ENCODE results near the gene GPR149. TPM values are rescaled to one million over a fixed set of nuclear protein-coding genes. Genes with fewer than 3 reads are reported as not detected.

The GPR149 gene
- total and polyA plus RNA-seq, 10 of the 15 experiments (the other 5 are each of a cell fraction or from before 2014, with no cell fraction given) = not detected

DNA sequence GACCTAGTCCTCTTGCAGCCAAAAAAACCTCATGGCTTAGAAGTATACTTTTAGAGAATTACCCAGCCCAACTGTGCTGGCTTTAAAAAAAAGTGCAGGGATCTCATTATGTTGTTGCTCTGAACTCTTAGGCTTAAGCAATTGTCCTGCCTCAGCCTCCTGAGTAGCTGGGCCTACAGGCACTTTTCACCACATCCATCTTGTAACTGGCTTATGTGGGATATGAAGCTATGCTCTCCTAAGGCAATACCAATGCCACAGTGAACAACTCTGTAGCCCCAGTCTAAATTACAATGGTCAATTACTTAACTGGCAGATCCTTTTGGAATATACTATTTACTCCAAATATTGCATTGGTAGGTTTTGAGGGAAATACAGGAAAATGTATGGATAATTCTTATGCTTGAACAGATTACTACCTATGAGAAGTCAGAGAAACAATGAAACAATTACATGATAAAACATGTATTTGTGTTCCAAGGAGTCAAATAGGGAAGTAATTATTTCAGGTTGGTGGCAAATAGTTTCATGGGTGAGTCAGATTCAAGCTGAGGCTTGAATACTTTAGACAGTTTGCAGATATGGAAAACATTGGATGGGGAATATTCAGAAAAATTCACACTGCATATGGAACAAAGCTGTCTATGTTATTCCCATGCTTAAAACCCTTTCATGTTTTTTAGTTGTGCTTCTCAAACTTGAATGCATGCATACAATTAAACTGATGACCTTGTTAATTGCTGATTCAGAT is 34.6 kb upstream of the GPR149 start:
- H3K27ac ChIP-seq (ENCODE audit: control insufficient read depth, insufficient read depth) = no peak overlapping the region
- H3K79me2 ChIP-seq (ENCODE audit: control insufficient read depth, insufficient read depth, low read length) = no peaks in the 10 kb centered on the region
- SMC1A ChIA-PET (ENCODE audit: uncharacterized antibody, unreplicated experiment) = no interaction called here
- intact Hi-C loops (cut with micrococcal nuclease; ENCODE audit: unreplicated experiment) = no loop called here
- TF ChIP-seq BRCA1 (IDR thresholded peaks at IDR 0.05; ENCODE audit: low read depth, low read length) (no peak), NFXL1 (IDR thresholded peaks at IDR 0.05; ENCODE audit: borderline replicate concordance) (no peak), MTA2 (IDR thresholded peaks at IDR 0.05; ENCODE audit: low read depth) (no peak), MEF2A (IDR thresholded peaks at IDR 0.05; ENCODE audit: insufficient read depth, low read depth, low read length) (no peak), RB1 (IDR thresholded peaks at IDR 0.05; ENCODE audit: borderline replicate concordance) (no peak), ZNF24 (IDR thresholded peaks at IDR 0.05) (no peak), ATF7 (IDR thresholded peaks at IDR 0.05; ENCODE audit: low read depth) (no peak), NFYB (IDR thresholded peaks at IDR 0.05; ENCODE audit: insufficient read depth, low read depth, low read length) (no peak), NFYA (IDR thresholded peaks at IDR 0.05; ENCODE audit: borderline replicate concordance, low read depth, low read length) (no peak), YBX1 (IDR thresholded peaks at IDR 0.05) (no peak), IKZF2 (IDR thresholded peaks at IDR 0.05) (no peak)
- TF ChIP-seq, protein P1, sequence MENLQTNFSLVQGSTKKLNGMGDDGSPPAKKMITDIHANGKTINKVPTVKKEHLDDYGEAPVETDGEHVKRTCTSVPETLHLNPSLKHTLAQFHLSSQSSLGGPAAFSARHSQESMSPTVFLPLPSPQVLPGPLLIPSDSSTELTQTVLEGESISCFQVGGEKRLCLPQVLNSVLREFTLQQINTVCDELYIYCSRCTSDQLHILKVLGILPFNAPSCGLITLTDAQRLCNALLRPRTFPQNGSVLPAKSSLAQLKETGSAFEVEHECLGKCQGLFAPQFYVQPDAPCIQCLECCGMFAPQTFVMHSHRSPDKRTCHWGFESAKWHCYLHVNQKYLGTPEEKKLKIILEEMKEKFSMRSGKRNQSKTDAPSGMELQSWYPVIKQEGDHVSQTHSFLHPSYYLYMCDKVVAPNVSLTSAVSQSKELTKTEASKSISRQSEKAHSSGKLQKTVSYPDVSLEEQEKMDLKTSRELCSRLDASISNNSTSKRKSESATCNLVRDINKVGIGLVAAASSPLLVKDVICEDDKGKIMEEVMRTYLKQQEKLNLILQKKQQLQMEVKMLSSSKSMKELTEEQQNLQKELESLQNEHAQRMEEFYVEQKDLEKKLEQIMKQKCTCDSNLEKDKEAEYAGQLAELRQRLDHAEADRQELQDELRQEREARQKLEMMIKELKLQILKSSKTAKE (IDR thresholded peaks at IDR 0.05; ENCODE audit: low read depth, poor library complexity, severe bottlenecking) = no peak
- TF ChIP-seq, protein P2, sequence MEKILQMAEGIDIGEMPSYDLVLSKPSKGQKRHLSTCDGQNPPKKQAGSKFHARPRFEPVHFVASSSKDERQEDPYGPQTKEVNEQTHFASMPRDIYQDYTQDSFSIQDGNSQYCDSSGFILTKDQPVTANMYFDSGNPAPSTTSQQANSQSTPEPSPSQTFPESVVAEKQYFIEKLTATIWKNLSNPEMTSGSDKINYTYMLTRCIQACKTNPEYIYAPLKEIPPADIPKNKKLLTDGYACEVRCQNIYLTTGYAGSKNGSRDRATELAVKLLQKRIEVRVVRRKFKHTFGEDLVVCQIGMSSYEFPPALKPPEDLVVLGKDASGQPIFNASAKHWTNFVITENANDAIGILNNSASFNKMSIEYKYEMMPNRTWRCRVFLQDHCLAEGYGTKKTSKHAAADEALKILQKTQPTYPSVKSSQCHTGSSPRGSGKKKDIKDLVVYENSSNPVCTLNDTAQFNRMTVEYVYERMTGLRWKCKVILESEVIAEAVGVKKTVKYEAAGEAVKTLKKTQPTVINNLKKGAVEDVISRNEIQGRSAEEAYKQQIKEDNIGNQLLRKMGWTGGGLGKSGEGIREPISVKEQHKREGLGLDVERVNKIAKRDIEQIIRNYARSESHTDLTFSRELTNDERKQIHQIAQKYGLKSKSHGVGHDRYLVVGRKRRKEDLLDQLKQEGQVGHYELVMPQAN (conservative IDR thresholded peaks at IDR 0.05) = no peak
- TF ChIP-seq, protein P3, sequence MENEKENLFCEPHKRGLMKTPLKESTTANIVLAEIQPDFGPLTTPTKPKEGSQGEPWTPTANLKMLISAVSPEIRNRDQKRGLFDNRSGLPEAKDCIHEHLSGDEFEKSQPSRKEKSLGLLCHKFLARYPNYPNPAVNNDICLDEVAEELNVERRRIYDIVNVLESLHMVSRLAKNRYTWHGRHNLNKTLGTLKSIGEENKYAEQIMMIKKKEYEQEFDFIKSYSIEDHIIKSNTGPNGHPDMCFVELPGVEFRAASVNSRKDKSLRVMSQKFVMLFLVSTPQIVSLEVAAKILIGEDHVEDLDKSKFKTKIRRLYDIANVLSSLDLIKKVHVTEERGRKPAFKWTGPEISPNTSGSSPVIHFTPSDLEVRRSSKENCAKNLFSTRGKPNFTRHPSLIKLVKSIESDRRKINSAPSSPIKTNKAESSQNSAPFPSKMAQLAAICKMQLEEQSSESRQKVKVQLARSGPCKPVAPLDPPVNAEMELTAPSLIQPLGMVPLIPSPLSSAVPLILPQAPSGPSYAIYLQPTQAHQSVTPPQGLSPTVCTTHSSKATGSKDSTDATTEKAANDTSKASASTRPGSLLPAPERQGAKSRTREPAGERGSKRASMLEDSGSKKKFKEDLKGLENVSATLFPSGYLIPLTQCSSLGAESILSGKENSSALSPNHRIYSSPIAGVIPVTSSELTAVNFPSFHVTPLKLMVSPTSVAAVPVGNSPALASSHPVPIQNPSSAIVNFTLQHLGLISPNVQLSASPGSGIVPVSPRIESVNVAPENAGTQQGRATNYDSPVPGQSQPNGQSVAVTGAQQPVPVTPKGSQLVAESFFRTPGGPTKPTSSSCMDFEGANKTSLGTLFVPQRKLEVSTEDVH (IDR thresholded peaks at IDR 0.05; ENCODE audit: low read depth, partially characterized antibody) = no peak
- TF ChIP-seq, protein P4, sequence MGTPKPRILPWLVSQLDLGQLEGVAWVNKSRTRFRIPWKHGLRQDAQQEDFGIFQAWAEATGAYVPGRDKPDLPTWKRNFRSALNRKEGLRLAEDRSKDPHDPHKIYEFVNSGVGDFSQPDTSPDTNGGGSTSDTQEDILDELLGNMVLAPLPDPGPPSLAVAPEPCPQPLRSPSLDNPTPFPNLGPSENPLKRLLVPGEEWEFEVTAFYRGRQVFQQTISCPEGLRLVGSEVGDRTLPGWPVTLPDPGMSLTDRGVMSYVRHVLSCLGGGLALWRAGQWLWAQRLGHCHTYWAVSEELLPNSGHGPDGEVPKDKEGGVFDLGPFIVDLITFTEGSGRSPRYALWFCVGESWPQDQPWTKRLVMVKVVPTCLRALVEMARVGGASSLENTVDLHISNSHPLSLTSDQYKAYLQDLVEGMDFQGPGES (IDR thresholded peaks at IDR 0.05) = no peak
- DNase-seq (ENCODE audit: low read depth, low spot score) (no peak), ATAC-seq (no peak), FAIRE-seq (no peak)
- H2AFZ ChIP-seq (ENCODE audit: control insufficient read depth, low read depth, low read length) = no peak overlapping the region
- H3K4me2 ChIP-seq (ENCODE audit: control insufficient read depth, insufficient read depth) = no peak overlapping the region
- no peak overlapping the region for H3K4me3 ChIP-seq
- H3K4me1 ChIP-seq (ENCODE audit: control insufficient read depth, insufficient read depth, low read length) = no peaks in the 10 kb centered on the region
- H3K27me3 ChIP-seq (replicated peaks in 1 of 2; ENCODE audit: control insufficient read depth in 2 of 2, insufficient read depth in 2 of 2, low read length in 1 of 2) = no peaks in the 10 kb centered on the region
- H3K9ac ChIP-seq (ENCODE audit: control insufficient read depth, insufficient read depth, low read length) = no peak overlapping the region
- H3K9me3 ChIP-seq (replicated peaks; ENCODE audit: control insufficient read depth, insufficient read depth, low read length) = no peaks in the 10 kb centered on the region
- in situ Hi-C loops (cut with MboI) = no loop called here
- H4K20me1 ChIP-seq (ENCODE audit: control insufficient read depth, insufficient read depth) = no peaks in the 10 kb centered on the region
- POLR2A ChIA-PET = no interaction called here
- CTCF ChIA-PET = interaction anchor here (1.1 kb wide), 1 partner anchor 40 kb away, joined by 4 read pairs; no protein-coding TSS in a partner anchor
- BruUV-seq (replicated peaks) = no TSS peak
- RAD21 ChIA-PET (ENCODE audit: unreplicated experiment) = no interaction called here
- no peaks in the 10 kb centered on the region for H3K36me3 ChIP-seq (ENCODE audit: control insufficient read depth in 2 of 2, insufficient read depth in 2 of 2, low read length in 1 of 2)
